BLaER1 treated with 17β-estradiol and CSF1 and Interleukin-3, amounts not matched to agents 10 nM and 100 nM (cell line): ENCODE data around the gene FHOD1.

Experiments used
- H3K27ac ChIP-seq, 11 experiments: shearing (Covaris generic); formaldehyde crosslinking; 2 replicates each; pipeline ENCODE4 v1.8.1; 2022
- H3K27me3 ChIP-seq, 11 experiments: shearing (Covaris generic); formaldehyde crosslinking; 2 replicates each; pipeline ENCODE4 v1.8.1; 2022
- H3K36me3 ChIP-seq, 11 experiments: shearing (Covaris generic); formaldehyde crosslinking; 2 replicates each; pipeline ENCODE4 v1.8.1; 2022
- H3K4me1 ChIP-seq, 10 experiments: shearing (Covaris generic); formaldehyde crosslinking; 2 replicates each; pipeline ENCODE4 v1.8.1; 2022
- H3K4me2 ChIP-seq, 11 experiments: shearing (Covaris generic); formaldehyde crosslinking; 2 replicates each; pipeline ENCODE4 v1.8.1; 2022
- H3K4me3 ChIP-seq, 10 experiments: shearing (Covaris generic); formaldehyde crosslinking; 2 replicates each; pipeline ENCODE4 v1.8.1; 2022
- H3K9ac ChIP-seq, 11 experiments: shearing (Covaris generic); formaldehyde crosslinking; 2 replicates each; pipeline ENCODE4 v1.8.1; 2022
- H3K9me3 ChIP-seq, 11 experiments: shearing (Covaris generic); formaldehyde crosslinking; replicated peaks in 1 of 11; 2 replicates each; pipeline ENCODE4 v1.8.1; 2022
- H4K20me1 ChIP-seq, 11 experiments: shearing (Covaris generic); formaldehyde crosslinking; 2 replicates each; pipeline ENCODE4 v1.8.1; 2022
- Cebpa-rat ChIP-seq, 11 experiments: shearing (Covaris generic); IDR thresholded peaks; 2 replicates each; pipeline ENCODE4 v1.8.1; 2022

Gene FHOD1

DNA sequence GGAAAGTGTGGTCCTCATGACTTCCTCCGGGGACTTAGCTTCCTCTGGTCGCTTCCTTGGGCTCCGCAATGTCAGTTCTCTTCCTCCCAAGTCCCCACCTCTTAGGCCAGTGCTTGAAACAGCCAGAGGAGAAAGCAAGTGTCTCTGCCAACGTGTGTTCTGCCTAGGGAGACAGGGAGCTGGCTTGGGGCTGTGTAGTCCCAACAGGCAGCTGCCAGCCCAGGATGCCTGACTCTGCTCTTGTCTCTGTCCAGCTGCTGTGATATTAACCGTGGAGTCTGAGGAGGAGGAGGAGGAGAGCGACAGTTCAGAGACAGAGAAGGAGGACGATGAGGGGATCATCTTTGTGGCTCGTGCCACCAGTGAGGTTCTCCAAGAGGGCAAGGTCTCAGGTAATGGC is 18.6 kb upstream of the FHOD1 start:
- no peak overlapping the region for H3K4me3 ChIP-seq
- peaks cover 17 to 30% (median 19%) of the 10 kb centered on the region in 10 experiments for H3K4me1 ChIP-seq
- no peaks in the 10 kb centered on the region for H3K9me3 ChIP-seq
- no peaks in the 10 kb centered on the region for H3K36me3 ChIP-seq
- peak overlapping the region in 1 of 11 experiments; percentile 34; a peak in 1 of 22 replicates for H3K9ac ChIP-seq
- H3K27ac ChIP-seq = no peak overlapping the region
- H3K27me3 ChIP-seq = no peaks in the 10 kb centered on the region; a peak in 2 of 22 replicates
- TF ChIP-seq Cebpa-rat (IDR thresholded peaks at IDR 0.05) = no peak
- H4K20me1 ChIP-seq = no peaks in the 10 kb centered on the region; a peak in 2 of 22 replicates
- peak overlapping the region in 8 of 11 experiments; percentile 18 to 54 (median 24); a peak in 10 of 22 replicates for H3K4me2 ChIP-seq

- Histone ChIP-seq H3K27me3 (no peaks in the 10 kb centered on the region; a peak in 2 of 22 replicates), H3K4me3 (no peak overlapping the region), H3K9me3 (no peaks in the 10 kb centered on the region), H3K4me1 (peaks cover 18 to 33% (median 25%) of the 10 kb centered on the region in 10 experiments), H3K9ac (no peak overlapping the region), H3K4me2 (peak overlapping the region in 6 of 11 experiments; percentile 28 to 56 (median 36); a peak in 10 of 22 replicates), H3K27ac (no peak overlapping the region), H3K36me3 (no peaks in the 10 kb centered on the region), H4K20me1 (no peaks in the 10 kb centered on the region; a peak in 1 of 22 replicates)
- TF ChIP-seq Cebpa-rat (IDR thresholded peaks at IDR 0.05) = no peak
These were observed 17.6 kb upstream of the FHOD1 start for GRCh38 chr16:67264866-67265265.

DNA sequence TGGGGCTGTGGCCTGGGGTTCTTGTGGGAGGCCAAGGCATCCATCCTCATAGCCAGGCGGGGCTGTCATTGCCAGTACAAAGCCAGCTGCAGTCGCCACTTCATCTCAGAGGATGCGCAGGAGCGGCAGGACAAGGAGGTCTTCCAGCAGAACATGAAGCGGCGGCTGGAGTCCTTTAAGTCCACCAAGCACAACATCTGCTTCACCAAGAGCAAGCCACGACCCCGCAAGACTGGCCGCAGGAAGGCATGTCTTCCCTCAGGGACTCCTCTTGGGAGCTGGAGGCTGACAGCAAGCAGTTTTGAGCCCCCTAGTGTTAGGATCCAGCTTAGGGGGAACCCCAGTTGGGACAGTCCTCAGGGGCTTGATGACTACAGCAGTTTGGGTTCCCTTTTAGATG is 17.0 kb upstream of the FHOD1 start:
- no peaks in the 10 kb centered on the region for H3K36me3 ChIP-seq
- H3K9ac ChIP-seq = 0 out of 22 replicates have a peak overlapping the region, but pooled peaks of 1 of the 11 experiments have one; percentile 8
- no peak overlapping the region for H3K4me3 ChIP-seq
- peaks cover 18 to 31% (median 25%) of the 10 kb centered on the region in 10 experiments for H3K4me1 ChIP-seq
- peak overlapping the region in 8 of 11 experiments; percentile 28 to 56 (median 36); a peak in 16 of 22 replicates for H3K4me2 ChIP-seq
- H3K27me3 ChIP-seq = no peaks in the 10 kb centered on the region; a peak in 2 of 22 replicates
- H4K20me1 ChIP-seq = no peaks in the 10 kb centered on the region; a peak in 1 of 22 replicates
- TF ChIP-seq Cebpa-rat (IDR thresholded peaks at IDR 0.05) = no peak
- no peaks in the 10 kb centered on the region for H3K9me3 ChIP-seq
- H3K27ac ChIP-seq = no peak overlapping the region

- no peak for TF ChIP-seq Cebpa-rat (IDR thresholded peaks at IDR 0.05)
- Histone ChIP-seq H3K27me3 (no peaks in the 10 kb centered on the region; a peak in 2 of 22 replicates), H3K4me3 (no peak overlapping the region), H3K9me3 (no peaks in the 10 kb centered on the region), H3K9ac (no peak overlapping the region), H3K4me1 (peaks cover 10 to 30% (median 25%) of the 10 kb centered on the region in 10 experiments), H3K36me3 (no peaks in the 10 kb centered on the region), H4K20me1 (no peaks in the 10 kb centered on the region; a peak in 1 of 22 replicates), H3K27ac (no peak overlapping the region), H3K4me2 (no peak overlapping the region)
These were observed 15.9 kb upstream of the FHOD1 start for GRCh38 chr16:67263201-67263600.

DNA sequence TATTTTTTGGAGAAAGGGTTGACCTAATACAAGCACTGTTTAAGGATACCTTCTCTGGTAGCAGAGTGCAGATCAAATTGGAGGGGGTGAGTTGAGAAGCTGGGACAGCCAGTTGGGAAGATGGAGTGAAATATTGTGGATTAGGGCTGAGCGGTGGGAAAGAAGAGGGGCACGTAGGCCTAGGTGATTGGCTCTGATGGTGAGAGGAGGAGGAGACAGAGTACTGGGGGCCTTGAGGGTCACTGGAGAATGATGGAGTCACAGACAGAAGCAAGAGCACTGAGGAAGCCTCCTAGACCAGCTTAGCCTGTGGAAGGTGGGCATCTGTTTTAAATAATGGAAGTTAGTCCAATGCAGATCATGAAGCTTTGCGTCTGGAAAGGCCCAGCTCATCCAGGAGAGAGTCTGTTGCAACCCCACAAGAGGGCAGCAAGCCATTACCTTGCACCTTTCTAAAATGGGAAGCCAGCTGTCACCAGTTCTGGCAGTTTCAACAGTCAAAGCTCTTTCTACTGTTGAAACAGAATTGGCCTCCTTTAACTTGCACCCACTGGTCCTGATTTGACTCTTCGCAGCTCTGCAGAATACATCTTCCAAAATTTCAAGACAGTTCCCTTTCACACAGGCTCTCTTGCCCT is 13.3 kb upstream of the FHOD1 start:
- H3K36me3 ChIP-seq = no peaks in the 10 kb centered on the region
- peak overlapping the region in 5 of 11 experiments; percentile 24 to 45 (median 34); a peak in 6 of 22 replicates for H3K4me2 ChIP-seq
- no peak overlapping the region for H3K4me3 ChIP-seq
- no peaks in the 10 kb centered on the region; a peak in 2 of 22 replicates for H3K27me3 ChIP-seq
- TF ChIP-seq Cebpa-rat (IDR thresholded peaks at IDR 0.05) = no peak
- H4K20me1 ChIP-seq = peaks cover 0 to 6% (median 0%) of the 10 kb centered on the region in 11 experiments; a peak in 1 of 22 replicates
- H3K9ac ChIP-seq = peak overlapping the region in 4 of 11 experiments; percentile 0 to 46 (median 22); a peak in 5 of 22 replicates
- no peak overlapping the region for H3K27ac ChIP-seq
- peaks cover under 1 to 23% (median 20%) of the 10 kb centered on the region in 10 experiments; a peak in 17 of 20 replicates for H3K4me1 ChIP-seq
- H3K9me3 ChIP-seq = no peaks in the 10 kb centered on the region

DNA sequence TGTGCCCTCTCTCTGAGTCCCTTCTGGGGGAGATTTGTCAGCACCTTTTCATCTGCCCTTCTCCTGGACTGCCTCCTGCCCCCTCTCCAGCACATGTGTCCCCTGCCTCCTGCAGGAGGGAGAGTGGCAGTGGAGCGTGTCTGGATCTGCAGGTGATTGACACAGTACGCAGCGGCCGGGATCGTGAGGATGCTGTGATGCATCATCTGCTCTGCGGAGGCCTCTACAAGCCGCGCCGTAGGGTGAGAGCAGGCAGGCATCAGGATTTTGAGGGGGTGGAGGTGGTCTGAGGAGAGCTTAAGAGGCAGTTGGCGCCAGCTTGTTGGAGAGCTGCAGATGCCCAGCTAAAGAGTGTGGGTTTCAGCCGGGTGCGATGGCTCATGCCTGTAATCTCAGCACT is 12.4 kb upstream of the FHOD1 start:
- TF ChIP-seq Cebpa-rat (IDR thresholded peaks at IDR 0.05) = no peak
- Histone ChIP-seq H4K20me1 (peaks cover 0 to 6% (median 0%) of the 10 kb centered on the region in 11 experiments; a peak in 1 of 22 replicates), H3K36me3 (no peaks in the 10 kb centered on the region), H3K4me3 (no peak overlapping the region), H3K9ac (peak overlapping the region in 1 of 11 experiments; percentile 27; a peak in 1 of 22 replicates), H3K4me1 (peaks cover 0 to 23% (median 19%) of the 10 kb centered on the region in 10 experiments; a peak in 16 of 20 replicates), H3K4me2 (no peak overlapping the region), H3K27ac (no peak overlapping the region), H3K27me3 (no peaks in the 10 kb centered on the region; a peak in 2 of 22 replicates), H3K9me3 (no peaks in the 10 kb centered on the region)

DNA sequence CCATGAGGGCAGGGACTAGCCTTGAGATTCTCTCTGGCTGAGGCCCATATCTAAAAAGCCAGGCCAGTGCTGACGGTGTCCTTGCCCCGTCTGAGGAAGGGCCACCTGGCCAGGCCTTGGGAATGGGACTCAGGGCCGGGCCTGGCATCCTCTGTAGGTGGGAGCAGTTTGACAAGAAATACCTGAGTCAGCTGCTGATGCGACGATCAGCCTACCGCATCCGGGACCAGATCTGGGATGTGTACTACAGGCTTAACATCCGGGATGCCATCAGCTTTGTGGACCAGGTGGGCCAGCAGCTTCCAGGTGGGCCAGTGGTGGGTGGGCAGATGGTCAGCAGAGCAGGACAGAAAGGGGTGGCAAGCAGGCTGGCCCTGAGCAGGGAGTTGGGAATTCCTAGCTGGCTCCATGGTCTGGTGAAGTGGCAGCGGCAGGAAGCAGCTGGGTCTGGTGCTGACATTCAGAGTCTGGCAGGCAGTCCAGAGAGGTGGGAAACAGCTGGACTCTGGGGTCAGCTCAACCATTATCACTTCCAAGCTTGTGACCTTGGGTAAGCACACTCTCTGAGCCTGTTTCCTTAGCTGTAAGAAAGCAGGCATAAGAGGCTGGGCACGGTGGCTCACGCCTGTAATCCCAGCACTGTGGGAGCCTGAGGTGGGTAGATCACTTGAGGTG is 11.0 kb upstream of the FHOD1 start:
- Histone ChIP-seq H3K9ac (peak overlapping the region in 2 of 11 experiments; percentile 4 to 11; a peak in 2 of 22 replicates), H3K4me1 (peaks cover 0 to 15% (median 10%) of the 10 kb centered on the region in 10 experiments; a peak in 13 of 20 replicates), H3K9me3 (no peaks in the 10 kb centered on the region), H3K36me3 (no peaks in the 10 kb centered on the region), H3K27me3 (no peaks in the 10 kb centered on the region), H3K4me3 (no peak overlapping the region), H4K20me1 (peaks cover 0 to 6% (median 0%) of the 10 kb centered on the region in 11 experiments; a peak in 1 of 22 replicates), H3K4me2 (no peak overlapping the region), H3K27ac (no peak overlapping the region)
- no peak for TF ChIP-seq Cebpa-rat (IDR thresholded peaks at IDR 0.05)

DNA sequence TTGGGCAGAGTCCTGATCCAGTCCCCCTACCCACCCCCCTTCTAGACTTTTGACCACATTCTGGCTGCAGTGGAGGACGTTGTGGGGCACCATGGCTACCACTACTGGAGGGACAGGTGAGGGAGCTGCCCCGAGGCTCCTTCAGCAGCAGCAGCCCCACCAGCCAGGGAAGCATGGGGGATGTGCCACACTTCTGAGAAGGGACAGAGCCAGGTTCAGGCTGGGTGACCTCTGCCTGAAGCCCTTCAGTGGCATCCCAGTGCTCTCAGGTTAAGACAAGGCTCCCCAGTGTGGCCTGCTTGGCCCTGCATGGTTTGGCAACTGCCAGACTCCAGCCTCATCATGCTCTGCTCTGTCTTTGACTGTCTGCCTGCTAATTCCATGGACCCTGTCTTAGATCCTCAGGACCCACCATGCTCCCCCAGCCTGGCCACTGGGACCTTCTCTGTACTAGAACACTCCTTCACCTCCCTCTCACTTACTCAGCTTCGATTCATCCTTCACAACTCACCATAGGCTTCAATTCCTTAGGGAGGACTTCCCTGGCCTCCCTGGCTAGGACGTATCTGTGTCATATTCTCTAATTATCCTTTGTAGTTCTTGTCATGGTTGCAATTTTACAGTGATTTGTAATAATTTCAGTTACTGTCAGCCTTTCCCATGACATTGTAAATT is 10.3 kb upstream of the FHOD1 start:
- H3K4me2 ChIP-seq = no peak overlapping the region
- H3K27me3 ChIP-seq = no peaks in the 10 kb centered on the region
- TF ChIP-seq Cebpa-rat (IDR thresholded peaks at IDR 0.05) = no peak
- peaks cover 1 to 18% (median 14%) of the 10 kb centered on the region in 10 experiments; a peak in 13 of 20 replicates for H3K4me1 ChIP-seq
- H3K4me3 ChIP-seq = no peak overlapping the region
- no peaks in the 10 kb centered on the region for H3K36me3 ChIP-seq
- H4K20me1 ChIP-seq = peaks cover 0 to 6% (median 0%) of the 10 kb centered on the region in 11 experiments; a peak in 1 of 22 replicates
- no peaks in the 10 kb centered on the region for H3K9me3 ChIP-seq
- H3K9ac ChIP-seq = no peak overlapping the region; a peak in 1 of 22 replicates
- H3K27ac ChIP-seq = no peak overlapping the region
